HepG2 (cell line): ENCODE measurements around the gene PSENEN. TPM values are rescaled to one million over a fixed set of nuclear protein-coding genes. Genes with fewer than 3 reads are reported as not detected.

Source experiments
- AGO1 ChIP-seq: fragments of 200-400 bp; formaldehyde crosslinking; IDR thresholded peaks from 2 replicates; pipeline ENCODE4 v1.6.1; 2017; ENCODE audit warnings: mild to moderate bottlenecking, low read depth, low read length, moderate library complexity; ENCODE audit not compliant: poor library complexity, severe bottlenecking
- AHDC1 ChIP-seq: sonication (generic); formaldehyde crosslinking; IDR thresholded peaks from 2 replicates; pipeline ENCODE4 v1.5.1; 2020; ENCODE audit warnings: mild to moderate bottlenecking, missing genetic modification reagents, borderline replicate concordance
- AKAP8 ChIP-seq: sonication (generic); formaldehyde crosslinking; IDR thresholded peaks from 2 replicates; pipeline ENCODE4 v1.5.1; 2020; ENCODE audit warnings: mild to moderate bottlenecking, missing genetic modification reagents
- BRD4 ChIP-seq: sonication (generic); formaldehyde crosslinking; IDR thresholded peaks from 2 replicates; pipeline ENCODE4 v1.4.0; 2020; ENCODE audit warnings: missing genetic modification reagents
- ELF1 ChIP-seq: sonication (generic); formaldehyde crosslinking; IDR thresholded peaks from 2 replicates; pipeline ENCODE4 v1.4.0; 2020; ENCODE audit warnings: missing genetic modification reagents
- GATAD1 ChIP-seq: IDR thresholded peaks from 2 replicates; pipeline ENCODE4 v1.6.1; 2016; ENCODE audit warnings: missing genetic modification reagents, missing compliant biosample characterization
- HCFC1 ChIP-seq: fragments of 150-350 bp; IDR thresholded peaks from 2 replicates; pipeline ENCODE4 v1.6.1; 2014; ENCODE audit warnings: low read depth, low read length
- HIC2 ChIP-seq: sonication (generic); formaldehyde crosslinking; IDR thresholded peaks from 2 replicates; pipeline ENCODE4 v1.9.0; 2022; ENCODE audit warnings: low read depth, missing genetic modification reagents
- MED1 ChIP-seq: sonication (generic); formaldehyde crosslinking; IDR thresholded peaks from 2 replicates; pipeline ENCODE4 v1.4.0; 2020; ENCODE audit warnings: missing genetic modification reagents
- NCOA1 ChIP-seq: sonication (generic); formaldehyde crosslinking; IDR thresholded peaks from 2 replicates; pipeline ENCODE4 v1.9.0; 2021; ENCODE audit warnings: missing genetic modification reagents
- ZNF10 ChIP-seq: sonication (generic); formaldehyde crosslinking; IDR thresholded peaks from 2 replicates; pipeline ENCODE4 v1.4.0; 2020; ENCODE audit warnings: mild to moderate bottlenecking, low read depth, missing genetic modification reagents, borderline replicate concordance
- ZNF224 ChIP-seq: sonication (generic); formaldehyde crosslinking; IDR thresholded peaks from 2 replicates; pipeline ENCODE4 v1.5.0; 2020; ENCODE audit warnings: mild to moderate bottlenecking, missing genetic modification reagents
- ZNF292 ChIP-seq: sonication (generic); formaldehyde crosslinking; IDR thresholded peaks from 2 replicates; pipeline ENCODE4 v1.8.1; 2022; ENCODE audit warnings: mild to moderate bottlenecking, low read depth, missing genetic modification reagents, borderline replicate concordance
- ZNF513 ChIP-seq: sonication (generic); formaldehyde crosslinking; conservative IDR thresholded peaks from 2 replicates; pipeline ENCODE4 v1.5.0; 2020; ENCODE audit warnings: missing genetic modification reagents
- ZNF558 ChIP-seq: sonication (generic); formaldehyde crosslinking; IDR thresholded peaks from 2 replicates; pipeline ENCODE4 v1.9.0; 2022; ENCODE audit warnings: mild to moderate bottlenecking, missing genetic modification reagents, borderline replicate concordance
- ZNF639 ChIP-seq: conservative IDR thresholded peaks from 2 replicates; pipeline ENCODE4 v1.6.1; 2018; ENCODE audit warnings: missing genetic modification reagents
- polyA plus RNA-seq, 8 experiments: library from polyadenylated mRNA; depleted of rRNA in 3 of 8; stranded (reverse) in 7 of 8; unstranded in 1 of 8; fragments of >200 nt; fragmentation: Illumina TruSeq in 4 of 8; extraction: Trizol in 4 of 8; gene quantifications; 2 replicates each; pipeline versions ENCODE4 v1.2.1 to v1.2.3, GENCODE V29; 2011 to 2016; ENCODE audit warnings: low read depth in 4 of 8, missing spikeins in 1 of 8, mixed read lengths in 1 of 8; ENCODE audit not compliant: insufficient read depth in 1 of 8
- total RNA-seq, 5 experiments: library from RNA; depleted of rRNA; stranded (reverse); fragments of >200 nt; fragmentation: Illumina TruSeq; extraction: Trizol; gene quantifications; 2 replicates each; pipeline ENCODE4 v1.2.3, GENCODE V29; 2016; ENCODE audit warnings: low read depth in 1 of 5
- TF ChIP-seq, protein P1 (sequence below): IDR thresholded peaks from 2 replicates; pipeline ENCODE4 v1.6.1; 2012; ENCODE audit warnings: low read depth, low read length, improper control_type of control experiment

Gene PSENEN
- total and polyA plus RNA-seq, 2 of the 13 experiments (the other 11 are each of a cell fraction or from before 2014, with no cell fraction given): 16.9 to 34.2 TPM

GRCh38 chr19:35740423-35741202 lies 4.8 kb upstream of the PSENEN start (continued):
- TF ChIP-seq ZNF639 (CRISPR knock-in tag) (peak; percentile 67; the same call in 1 of the 2 replicates), BRD4 (CRISPR knock-in tag) (no peak), NCOA1 (CRISPR knock-in tag) (no peak), ZNF10 (CRISPR knock-in tag) (no peak), ZNF513 (no peak), ZNF224 (CRISPR knock-in tag) (peak; percentile 86; the same call in 1 of the 2 replicates), HCFC1 (no peak; the same call in 1 of the 2 replicates), AKAP8 (CRISPR knock-in tag) (no peak), ELF1 (peak; percentile 61), MED1 (CRISPR knock-in tag) (peak; percentile 41), GATAD1 (CRISPR knock-in tag) (peak; percentile 57), AGO1 (peak; percentile 25), HIC2 (CRISPR knock-in tag) (no peak), AHDC1 (no peak), ZNF558 (CRISPR knock-in tag) (no peak), ZNF292 (CRISPR knock-in tag) (no peak)
- TF ChIP-seq, protein P1, sequence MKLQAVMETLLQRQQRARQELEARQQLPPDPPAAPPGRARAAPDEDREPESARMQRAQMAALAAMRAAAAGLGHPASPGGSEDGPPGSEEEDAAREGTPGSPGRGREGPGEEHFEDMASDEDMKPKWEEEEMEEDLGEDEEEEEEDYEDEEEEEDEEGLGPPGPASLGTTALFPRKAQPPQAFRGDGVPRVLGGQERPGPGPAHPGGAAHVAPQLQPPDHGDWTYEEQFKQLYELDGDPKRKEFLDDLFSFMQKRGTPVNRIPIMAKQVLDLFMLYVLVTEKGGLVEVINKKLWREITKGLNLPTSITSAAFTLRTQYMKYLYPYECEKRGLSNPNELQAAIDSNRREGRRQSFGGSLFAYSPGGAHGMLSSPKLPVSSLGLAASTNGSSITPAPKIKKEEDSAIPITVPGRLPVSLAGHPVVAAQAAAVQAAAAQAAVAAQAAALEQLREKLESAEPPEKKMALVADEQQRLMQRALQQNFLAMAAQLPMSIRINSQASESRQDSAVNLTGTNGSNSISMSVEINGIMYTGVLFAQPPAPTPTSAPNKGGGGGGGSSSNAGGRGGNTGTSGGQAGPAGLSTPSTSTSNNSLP: no peak
